WTC11 (cell line): ENCODE measurements around the gene SP100. TPM values are rescaled to one million over a fixed set of nuclear protein-coding genes. Genes with fewer than 3 reads are reported as not detected.

ENCODE experiments used
- ATAC-seq: fragments of 200-7000 bp; cut with Tn5 transposase; 2 replicates; pipeline ENCODE4 v1.10.0; 2021; ENCODE audit warnings: mild to moderate bottlenecking, moderate library complexity
- CTCF ChIA-PET: fragments of 300-600 bp; sonication (Branson Sonifier 250); formaldehyde crosslinking; loops from one replicate; lab custom pipeline; 2021; ENCODE audit warnings: antibody characterized with exemption; lab: Charles Lee
- POLR2A ChIA-PET: fragments of 350-600 bp; sonication (Branson Sonifier 250); formaldehyde crosslinking; loops from one replicate; lab custom pipeline; 2021; ENCODE audit warnings: antibody characterized with exemption; lab: Charles Lee
- DNase-seq: peaks from one replicate; pipeline ENCODE4 v3.0.0; 2021; ENCODE audit warnings: low spot score
- H3K27ac Mint-ChIP-seq: 2 replicates; pipeline ENCODE4 v1.8.0; 2021; ENCODE audit warnings: mixed read lengths
- H3K27me3 Mint-ChIP-seq: 2 replicates; pipeline ENCODE4 v1.8.0; 2021; ENCODE audit warnings: low read depth, mild to moderate bottlenecking, moderate library complexity, mixed read lengths
- H3K36me3 Mint-ChIP-seq: 2 replicates; pipeline ENCODE4 v1.8.0; 2021; ENCODE audit warnings: mixed read lengths
- H3K4me1 Mint-ChIP-seq: 2 replicates; pipeline ENCODE4 v1.8.0; 2022; ENCODE audit warnings: mixed read lengths
- H3K4me3 Mint-ChIP-seq: 2 replicates; pipeline ENCODE4 v1.8.0; 2021; ENCODE audit warnings: mild to moderate bottlenecking, moderate library complexity, mixed read lengths
- H3K9me3 Mint-ChIP-seq: 2 replicates; pipeline ENCODE4 v1.8.0; 2021; ENCODE audit warnings: mixed read lengths
- AR ChIP-seq: fragments of 250-450 bp; sonication (Bioruptor Pico); IDR thresholded peaks from 2 replicates; pipeline ENCODE4 v1.9.0; 2021; ENCODE audit warnings: mild to moderate bottlenecking
- ATF6 ChIP-seq: sonication (generic); formaldehyde crosslinking; IDR thresholded peaks from 2 replicates; pipeline ENCODE4 v1.8.1; 2023; ENCODE audit warnings: mild to moderate bottlenecking, missing genetic modification reagents
- FOXP4 ChIP-seq: sonication (generic); formaldehyde crosslinking; IDR thresholded peaks from 2 replicates; pipeline ENCODE4 v1.8.0; 2022; ENCODE audit warnings: mild to moderate bottlenecking, missing genetic modification reagents
- GRHL2 ChIP-seq: fragments of 250-450 bp; sonication (Bioruptor Pico); IDR thresholded peaks from 2 replicates; pipeline ENCODE4 v1.8.0; 2022; ENCODE audit warnings: mild to moderate bottlenecking, moderate library complexity; ENCODE audit not compliant: insufficient replicate concordance, severe bottlenecking
- NFATC4 ChIP-seq: fragments of 250-450 bp; sonication (Bioruptor Pico); IDR thresholded peaks from 2 replicates; pipeline ENCODE4 v1.9.0; 2021; ENCODE audit warnings: mild to moderate bottlenecking
- RELA ChIP-seq: sonication (generic); formaldehyde crosslinking; IDR thresholded peaks from 2 replicates; pipeline ENCODE4 v1.8.1; 2022; ENCODE audit warnings: missing genetic modification reagents, mild to moderate bottlenecking, borderline replicate concordance
- RORB ChIP-seq: fragments of 250-450 bp; sonication (Bioruptor Pico); IDR thresholded peaks from 2 replicates; pipeline ENCODE4 v1.9.0; 2021; ENCODE audit warnings: mild to moderate bottlenecking
- SMAD4 ChIP-seq: sonication (generic); formaldehyde crosslinking; IDR thresholded peaks from 2 replicates; pipeline ENCODE4 v1.8.0; 2022; ENCODE audit warnings: mild to moderate bottlenecking, missing genetic modification reagents
- SOX15 ChIP-seq: fragments of 250-450 bp; sonication (Bioruptor Pico); IDR thresholded peaks from 2 replicates; pipeline ENCODE4 v1.9.0; 2021; ENCODE audit warnings: mild to moderate bottlenecking
- USF1 ChIP-seq: sonication (generic); formaldehyde crosslinking; IDR thresholded peaks from 2 replicates; pipeline ENCODE4 v1.8.0; 2022; ENCODE audit warnings: mild to moderate bottlenecking, missing genetic modification reagents
- USF2 ChIP-seq: sonication (generic); formaldehyde crosslinking; IDR thresholded peaks from 2 replicates; pipeline ENCODE4 v1.8.1; 2023; ENCODE audit warnings: mild to moderate bottlenecking, missing genetic modification reagents, moderate library complexity
- total RNA-seq: library from RNA; stranded (reverse); gene quantifications from 3 replicates; pipeline ENCODE4 v1.2.3, GENCODE V29; 2021
- TF ChIP-seq, protein P1 (sequence below): sonication (generic); formaldehyde crosslinking; IDR thresholded peaks from 2 replicates; pipeline ENCODE4 v1.8.0; 2023; ENCODE audit warnings: mild to moderate bottlenecking, missing genetic modification reagents
- TF ChIP-seq, protein P2 (sequence below): sonication (generic); formaldehyde crosslinking; IDR thresholded peaks from 2 replicates; pipeline ENCODE4 v1.8.0; 2022; ENCODE audit warnings: mild to moderate bottlenecking, missing genetic modification reagents
- TF ChIP-seq, protein P3 (sequence below): sonication (generic); formaldehyde crosslinking; IDR thresholded peaks from 2 replicates; pipeline ENCODE4 v1.8.1; 2023; ENCODE audit warnings: mild to moderate bottlenecking, missing genetic modification reagents

Gene SP100
- total RNA-seq, 1 experiment from 2014 or later = 1.3 TPM

DNA sequence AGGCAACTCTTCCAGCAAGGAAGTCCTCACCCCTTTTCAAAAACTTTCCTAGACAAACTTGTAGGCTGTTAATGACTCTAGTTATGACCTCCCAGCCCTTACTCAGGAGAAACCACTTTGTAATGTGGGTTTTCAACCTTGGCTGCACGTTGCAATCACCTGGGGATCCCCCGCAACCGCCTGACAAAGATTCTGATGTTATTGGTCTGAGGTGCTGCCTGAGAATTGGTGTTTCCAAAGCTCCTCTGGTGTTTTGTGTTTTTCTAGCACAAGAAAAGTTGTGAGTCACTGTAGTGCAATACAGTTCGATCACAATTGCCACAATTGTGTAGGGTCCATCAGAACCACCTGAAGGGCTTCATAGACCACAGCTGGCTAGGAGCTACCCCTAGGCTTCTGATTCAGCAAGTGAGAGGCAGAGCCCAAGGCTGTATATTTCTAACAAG lies 121.6 kb downstream of the SP100 start:
- 0 out of 2 replicates have a peak, but pooled peaks cover 7% of the 10 kb centered on the region for H3K9me3 Mint-ChIP-seq
- H3K36me3 Mint-ChIP-seq = no peaks in the 10 kb centered on the region
- POLR2A ChIA-PET = no interaction called here
- CTCF ChIA-PET = interaction anchor here (0.7 kb wide), 1 partner anchor 524 kb away, joined by 3 read pairs; no protein-coding TSS in a partner anchor
- DNase-seq (no peak), ATAC-seq (no peak)
- no peaks in the 10 kb centered on the region for H3K27me3 Mint-ChIP-seq
- no peak overlapping the region for H3K27ac Mint-ChIP-seq
- no peak for TF ChIP-seq RELA
- TF ChIP-seq FOXP4 (CRISPR knock-in tag) = no peak
- TF ChIP-seq, protein P1, sequence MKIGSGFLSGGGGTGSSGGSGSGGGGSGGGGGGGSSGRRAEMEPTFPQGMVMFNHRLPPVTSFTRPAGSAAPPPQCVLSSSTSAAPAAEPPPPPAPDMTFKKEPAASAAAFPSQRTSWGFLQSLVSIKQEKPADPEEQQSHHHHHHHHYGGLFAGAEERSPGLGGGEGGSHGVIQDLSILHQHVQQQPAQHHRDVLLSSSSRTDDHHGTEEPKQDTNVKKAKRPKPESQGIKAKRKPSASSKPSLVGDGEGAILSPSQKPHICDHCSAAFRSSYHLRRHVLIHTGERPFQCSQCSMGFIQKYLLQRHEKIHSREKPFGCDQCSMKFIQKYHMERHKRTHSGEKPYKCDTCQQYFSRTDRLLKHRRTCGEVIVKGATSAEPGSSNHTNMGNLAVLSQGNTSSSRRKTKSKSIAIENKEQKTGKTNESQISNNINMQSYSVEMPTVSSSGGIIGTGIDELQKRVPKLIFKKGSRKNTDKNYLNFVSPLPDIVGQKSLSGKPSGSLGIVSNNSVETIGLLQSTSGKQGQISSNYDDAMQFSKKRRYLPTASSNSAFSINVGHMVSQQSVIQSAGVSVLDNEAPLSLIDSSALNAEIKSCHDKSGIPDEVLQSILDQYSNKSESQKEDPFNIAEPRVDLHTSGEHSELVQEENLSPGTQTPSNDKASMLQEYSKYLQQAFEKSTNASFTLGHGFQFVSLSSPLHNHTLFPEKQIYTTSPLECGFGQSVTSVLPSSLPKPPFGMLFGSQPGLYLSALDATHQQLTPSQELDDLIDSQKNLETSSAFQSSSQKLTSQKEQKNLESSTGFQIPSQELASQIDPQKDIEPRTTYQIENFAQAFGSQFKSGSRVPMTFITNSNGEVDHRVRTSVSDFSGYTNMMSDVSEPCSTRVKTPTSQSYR (CRISPR knock-in tag) = no peak
- TF ChIP-seq, protein P2, sequence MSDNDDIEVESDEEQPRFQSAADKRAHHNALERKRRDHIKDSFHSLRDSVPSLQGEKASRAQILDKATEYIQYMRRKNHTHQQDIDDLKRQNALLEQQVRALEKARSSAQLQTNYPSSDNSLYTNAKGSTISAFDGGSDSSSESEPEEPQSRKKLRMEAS (CRISPR knock-in tag) = no peak
- TF ChIP-seq AR (CRISPR knock-in tag) = no peak
- TF ChIP-seq, protein P3, sequence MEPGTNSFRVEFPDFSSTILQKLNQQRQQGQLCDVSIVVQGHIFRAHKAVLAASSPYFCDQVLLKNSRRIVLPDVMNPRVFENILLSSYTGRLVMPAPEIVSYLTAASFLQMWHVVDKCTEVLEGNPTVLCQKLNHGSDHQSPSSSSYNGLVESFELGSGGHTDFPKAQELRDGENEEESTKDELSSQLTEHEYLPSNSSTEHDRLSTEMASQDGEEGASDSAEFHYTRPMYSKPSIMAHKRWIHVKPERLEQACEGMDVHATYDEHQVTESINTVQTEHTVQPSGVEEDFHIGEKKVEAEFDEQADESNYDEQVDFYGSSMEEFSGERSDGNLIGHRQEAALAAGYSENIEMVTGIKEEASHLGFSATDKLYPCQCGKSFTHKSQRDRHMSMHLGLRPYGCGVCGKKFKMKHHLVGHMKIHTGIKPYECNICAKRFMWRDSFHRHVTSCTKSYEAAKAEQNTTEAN = no peak
- no peak for TF ChIP-seq RORB (CRISPR knock-in tag)
- no peak for TF ChIP-seq ATF6 (CRISPR knock-in tag)
- no peak for TF ChIP-seq GRHL2 (CRISPR knock-in tag)
- TF ChIP-seq SMAD4 (CRISPR knock-in tag) = no peak
- no peak for TF ChIP-seq SOX15 (CRISPR knock-in tag)
- no peak for TF ChIP-seq NFATC4
- no peak for TF ChIP-seq USF2 (CRISPR knock-in tag)
- TF ChIP-seq USF1 = no peak
- no peak overlapping the region for H3K4me3 Mint-ChIP-seq
- no peaks in the 10 kb centered on the region for H3K4me1 Mint-ChIP-seq
